Body of pancreas (tissue), 4 donors: ENCODE measurements around the gene WWOX. TPM values are rescaled to one million over a fixed set of nuclear protein-coding genes. Genes with fewer than 3 reads are reported as not detected.

Source experiments
- ATAC-seq: fragments of 150-250 bp; one replicate; pipeline ENCODE4 v1.9.1; 2016
- DNase-seq, 4 donors: peaks; one replicate each; pipeline ENCODE4 v3.0.0-alpha.2; 2019
- H3K27ac ChIP-seq, 4 donors: fragments of 200-600 bp; sonication (generic); 1 replicate in 3 of 4; 2 replicates in 1 of 4; pipeline versions ENCODE4 v1.5.1 to v1.6.1; 2016 to 2019; ENCODE audit warnings: mild to moderate bottlenecking in 1 of 4, mixed read lengths in 1 of 4, moderate library complexity in 1 of 4
- H3K27me3 ChIP-seq, 2 donors: fragments of 200-600 bp; sonication (generic); one replicate each; pipeline ENCODE4 v1.6.0; 2016; ENCODE audit warnings: mild to moderate bottlenecking in 1 of 2
- H3K36me3 ChIP-seq, 2 donors: fragments of 200-600 bp; sonication (generic); replicated peaks in 1 of 2; 2 replicates each; pipeline ENCODE4 v1.5.1; 2016; ENCODE audit warnings: low read depth in 2 of 2; ENCODE audit not compliant: insufficient read depth in 1 of 2
- H3K4me1 ChIP-seq: fragments of 200-600 bp; sonication (generic); one replicate; pipeline ENCODE4 v1.6.0; 2016
- H3K4me3 ChIP-seq, 2 donors: fragments of 200-600 bp; sonication (generic); 1 replicate in 1 of 2; 2 replicates in 1 of 2; pipeline ENCODE4 v1.5.1; 2016 to 2019
- H3K9me3 ChIP-seq, 3 donors: fragments of 200-600 bp; sonication (generic); 1 replicate in 2 of 3; 2 replicates in 1 of 3; pipeline ENCODE4 v1.5.1; 2016
- CTCF ChIP-seq, 7 experiments: fragments of 450-650 bp in 4 of 7; fragments of 200-600 bp in 3 of 7; sonication (generic) in 3 of 7; IDR thresholded peaks; one replicate each; pipeline ENCODE4 v1.5.1; 2016 to 2019; ENCODE audit warnings: antibody characterized with exemption in 7 of 7
- POLR2A ChIP-seq, 3 donors: fragments of 450-650 bp; IDR thresholded peaks; one replicate each; pipeline ENCODE4 v1.6.1; 2016; ENCODE audit warnings: antibody characterized with exemption in 3 of 3, mild to moderate bottlenecking in 2 of 3
- WGBS, 2 donors: methylation state at CpG; one replicate each; pipeline ENCODE4 v1.1.5; 2017; 5-methylcytosine and 5-hydroxymethylcytosine counted together
- intact Hi-C: fragments of 100-400 bp; cut with DNase I; formaldehyde crosslinking; loops from one replicate; pipeline ENCODE4 v1.15.1; 2023
- total RNA-seq, 2 donors: library from RNA; depleted of rRNA; stranded (reverse); fragments of >200 nt; gene quantifications; one replicate each; pipeline ENCODE4 v1.1.0, GENCODE V29; 2016

WWOX gene
- total RNA-seq, 2 donors from 2014 or later: 52.7 to 67.2 TPM

- 70 to 71% methylated on average over 8 of the region's 8 CpGs for WGBS, 2 donors
- no peak for DNase-seq
- H3K27me3 ChIP-seq: no peaks in the 10 kb centered on the region
- H3K36me3 ChIP-seq: no peaks in the 10 kb centered on the region
- intact Hi-C loops: no loop called here
- no peak overlapping the region for H3K4me3 ChIP-seq
- no peak for ATAC-seq
- no peak overlapping the region for H3K27ac ChIP-seq
- no peaks in the 10 kb centered on the region for H3K9me3 ChIP-seq
- no peaks in the 10 kb centered on the region for H3K4me1 ChIP-seq
- TF ChIP-seq POLR2A (IDR thresholded peaks at IDR 0.05): no peak
- no peak for TF ChIP-seq CTCF (IDR thresholded peaks at IDR 0.05)
Observed at GRCh38 chr16:78606545-78606944, 507.1 kb downstream of the WWOX start.

GRCh38 chr16:78607022-78607421, 507.6 kb downstream of the WWOX start:
- H3K9me3 ChIP-seq: no peaks in the 10 kb centered on the region
- intact Hi-C loops: no loop called here
- H3K27ac ChIP-seq: no peak overlapping the region
- WGBS, 2 donors: 82 to 84% methylated on average over 5 of the region's 5 CpGs
- ATAC-seq: no peak
- no peak for TF ChIP-seq POLR2A (IDR thresholded peaks at IDR 0.05)
- TF ChIP-seq CTCF (IDR thresholded peaks at IDR 0.05): no peak
- no peaks in the 10 kb centered on the region for H3K4me1 ChIP-seq
- no peak overlapping the region for H3K4me3 ChIP-seq
- no peaks in the 10 kb centered on the region for H3K36me3 ChIP-seq
- no peak for DNase-seq
- H3K27me3 ChIP-seq: no peaks in the 10 kb centered on the region

- no peak for ATAC-seq
- intact Hi-C loops: no loop called here
- Histone ChIP-seq H3K4me3 (no peak overlapping the region), H3K9me3 (no peaks in the 10 kb centered on the region), H3K4me1 (no peaks in the 10 kb centered on the region), H3K27ac (no peak overlapping the region), H3K27me3 (no peaks in the 10 kb centered on the region), H3K36me3 (no peaks in the 10 kb centered on the region)
- TF ChIP-seq CTCF (IDR thresholded peaks at IDR 0.05): no peak
- TF ChIP-seq POLR2A (IDR thresholded peaks at IDR 0.05): no peak
- no peak for DNase-seq
- 67 to 76% methylated on average over 6 of the region's 6 CpGs for WGBS, 2 donors
Observed at GRCh38 chr16:78607465-78607864, 508.0 kb downstream of the WWOX start.

GRCh38 chr16:78608305-78608776, 508.9 kb downstream of the WWOX start:
- H3K4me1 ChIP-seq: no peaks in the 10 kb centered on the region
- WGBS, 2 donors: 79 to 86% methylated on average over 9 of the region's 9 CpGs
- intact Hi-C loops: no loop called here
- no peak overlapping the region for H3K27ac ChIP-seq
- no peak for ATAC-seq
- TF ChIP-seq POLR2A (IDR thresholded peaks at IDR 0.05): no peak
- no peak for TF ChIP-seq CTCF (IDR thresholded peaks at IDR 0.05)
- no peak overlapping the region for H3K4me3 ChIP-seq
- no peaks in the 10 kb centered on the region for H3K9me3 ChIP-seq
- peak in 1 of 4 donors; percentile 6 for DNase-seq
- H3K27me3 ChIP-seq: no peaks in the 10 kb centered on the region
- H3K36me3 ChIP-seq: no peaks in the 10 kb centered on the region
